PC-9 (cell line): ENCODE results near the gene DNAJB13. TPM values are rescaled to one million over a fixed set of nuclear protein-coding genes. Genes with fewer than 3 reads are reported as not detected.

Experiments used
- BruUV-seq: library from RNA; stranded (reverse); fragments of 400-500 nt; replicated peaks from 2 replicates; lab custom pipeline; 2021; lab: Mats Ljungman, UMichigan
- CTCF ChIA-PET: fragments of 300-600 bp; sonication (Branson Sonifier 250); formaldehyde crosslinking; loops from one replicate; lab custom pipeline; 2022; ENCODE audit warnings: antibody characterized with exemption; lab: Charles Lee
- POLR2A ChIA-PET: fragments of 300-600 bp; sonication (Branson Sonifier 250); formaldehyde crosslinking; loops from one replicate; lab custom pipeline; 2022; ENCODE audit warnings: antibody characterized with exemption; ENCODE audit not compliant: unreplicated experiment; lab: Charles Lee
- DNase-seq, 2 experiments: peaks; one replicate each; pipeline versions ENCODE4 v3.0.0 to v3.0.0-alpha.2; 2015 to 2022; ENCODE audit warnings: mixed read lengths in 1 of 2
- H2AFZ ChIP-seq: fragments of 200-600 bp; sonication (generic); 2 replicates; pipeline ENCODE4 v1.8.1; 2017; ENCODE audit warnings: antibody characterized with exemption
- H3F3A ChIP-seq: fragments of 200-600 bp; sonication (generic); 2 replicates; pipeline ENCODE4 v1.8.1; 2017; ENCODE audit warnings: antibody characterized with exemption, mild to moderate bottlenecking, low read depth; ENCODE audit not compliant: insufficient read depth
- H3K27ac ChIP-seq: fragments of 200-600 bp; sonication (generic); 2 replicates; pipeline ENCODE4 v1.6.1; 2016; ENCODE audit warnings: mixed run types
- H3K27me3 ChIP-seq: fragments of 200-600 bp; sonication (generic); 2 replicates; pipeline ENCODE4 v1.6.1; 2016; ENCODE audit warnings: low read depth, mixed run types; ENCODE audit not compliant: insufficient read depth
- H3K36me3 ChIP-seq: fragments of 200-600 bp; sonication (generic); 2 replicates; pipeline ENCODE4 v1.6.1; 2016; ENCODE audit warnings: low read depth, mixed run types
- H3K4me1 ChIP-seq: fragments of 200-600 bp; sonication (generic); replicated peaks from 2 replicates; pipeline ENCODE4 v1.6.1; 2016; ENCODE audit warnings: mixed run types; ENCODE audit not compliant: insufficient read depth
- H3K4me2 ChIP-seq: fragments of 200-600 bp; sonication (generic); 2 replicates; pipeline ENCODE4 v1.6.1; 2017; ENCODE audit warnings: mixed run types
- H3K4me3 ChIP-seq: fragments of 200-600 bp; sonication (generic); 2 replicates; pipeline ENCODE4 v1.6.1; 2016; ENCODE audit warnings: mixed run types
- H3K79me2 ChIP-seq: fragments of 200-600 bp; sonication (generic); 2 replicates; pipeline ENCODE4 v1.6.1; 2017; ENCODE audit warnings: low read depth, mixed run types
- H3K9me2 ChIP-seq: fragments of 200-600 bp; sonication (generic); 2 replicates; pipeline ENCODE4 v1.8.1; 2017; ENCODE audit warnings: mild to moderate bottlenecking; ENCODE audit not compliant: insufficient read depth
- H3K9me3 ChIP-seq: fragments of 200-600 bp; sonication (generic); 2 replicates; pipeline ENCODE4 v1.8.1; 2016; ENCODE audit warnings: low read depth; ENCODE audit not compliant: insufficient read depth
- H4K20me1 ChIP-seq: fragments of 200-600 bp; sonication (generic); 2 replicates; pipeline ENCODE4 v1.8.1; 2017; ENCODE audit not compliant: insufficient read depth
- EZH2 ChIP-seq: fragments of 200-600 bp; sonication (generic); IDR thresholded peaks from 2 replicates; pipeline ENCODE4 v1.8.0; 2017; ENCODE audit warnings: antibody characterized with exemption, low read depth
- intact Hi-C: fragments of 100-400 bp; cut with micrococcal nuclease; formaldehyde crosslinking; loops from one replicate; pipeline ENCODE4 v1.10.0; 2022; ENCODE audit not compliant: unreplicated experiment
- total RNA-seq: library from RNA; stranded (reverse); gene quantifications from 2 replicates; pipeline ENCODE4 v1.2.3, GENCODE V29; 2021
- TF ChIP-seq, protein P1 (sequence below): fragments of 200-600 bp; sonication (generic); conservative IDR thresholded peaks from 2 replicates; pipeline ENCODE4 v1.6.1; 2017; ENCODE audit warnings: mixed run types, antibody characterized with exemption, mild to moderate bottlenecking, moderate library complexity

The DNAJB13 gene
- total RNA-seq, 1 experiment from 2014 or later: 0.79 TPM

DNA sequence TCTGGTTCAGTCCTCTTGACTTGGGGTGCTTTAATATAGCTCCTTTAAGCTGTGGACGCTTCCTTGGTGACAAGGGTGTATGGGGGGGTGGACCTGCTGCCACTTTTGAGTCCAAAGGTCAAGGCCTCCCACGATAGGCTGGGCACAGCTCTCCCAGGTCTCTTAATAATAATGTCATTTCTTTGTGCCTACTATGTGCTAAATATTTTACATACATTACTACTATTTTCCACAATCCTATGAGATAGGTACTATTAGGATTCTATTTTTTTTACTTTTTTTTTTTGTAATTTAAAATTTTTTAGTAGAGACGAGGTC, 58.4 kb downstream of the DNAJB13 start:
- no peaks in the 10 kb centered on the region for H3K4me1 ChIP-seq
- H2AFZ ChIP-seq: no peak overlapping the region
- no peak overlapping the region for H3K4me3 ChIP-seq
- H3K9me2 ChIP-seq: no peaks in the 10 kb centered on the region
- no peak overlapping the region for H3K4me2 ChIP-seq
- H3K9me3 ChIP-seq: no peaks in the 10 kb centered on the region
- H3K36me3 ChIP-seq: no peaks in the 10 kb centered on the region
- no peak overlapping the region for H3K27ac ChIP-seq
- no peaks in the 10 kb centered on the region for H3K79me2 ChIP-seq
- TF ChIP-seq, protein P1, sequence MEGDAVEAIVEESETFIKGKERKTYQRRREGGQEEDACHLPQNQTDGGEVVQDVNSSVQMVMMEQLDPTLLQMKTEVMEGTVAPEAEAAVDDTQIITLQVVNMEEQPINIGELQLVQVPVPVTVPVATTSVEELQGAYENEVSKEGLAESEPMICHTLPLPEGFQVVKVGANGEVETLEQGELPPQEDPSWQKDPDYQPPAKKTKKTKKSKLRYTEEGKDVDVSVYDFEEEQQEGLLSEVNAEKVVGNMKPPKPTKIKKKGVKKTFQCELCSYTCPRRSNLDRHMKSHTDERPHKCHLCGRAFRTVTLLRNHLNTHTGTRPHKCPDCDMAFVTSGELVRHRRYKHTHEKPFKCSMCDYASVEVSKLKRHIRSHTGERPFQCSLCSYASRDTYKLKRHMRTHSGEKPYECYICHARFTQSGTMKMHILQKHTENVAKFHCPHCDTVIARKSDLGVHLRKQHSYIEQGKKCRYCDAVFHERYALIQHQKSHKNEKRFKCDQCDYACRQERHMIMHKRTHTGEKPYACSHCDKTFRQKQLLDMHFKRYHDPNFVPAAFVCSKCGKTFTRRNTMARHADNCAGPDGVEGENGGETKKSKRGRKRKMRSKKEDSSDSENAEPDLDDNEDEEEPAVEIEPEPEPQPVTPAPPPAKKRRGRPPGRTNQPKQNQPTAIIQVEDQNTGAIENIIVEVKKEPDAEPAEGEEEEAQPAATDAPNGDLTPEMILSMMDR: no peak
- TF ChIP-seq EZH2: no peak
- POLR2A ChIA-PET: no interaction called here
- H3K27me3 ChIP-seq: no peaks in the 10 kb centered on the region
- peaks cover 4% of the 10 kb centered on the region; the same call in 1 of the 2 replicates for H3F3A ChIP-seq
- H4K20me1 ChIP-seq: no peaks in the 10 kb centered on the region
- no peak for DNase-seq
- intact Hi-C loops: no loop called here
- CTCF ChIA-PET: no interaction called here
- BruUV-seq: no TSS peak

DNA sequence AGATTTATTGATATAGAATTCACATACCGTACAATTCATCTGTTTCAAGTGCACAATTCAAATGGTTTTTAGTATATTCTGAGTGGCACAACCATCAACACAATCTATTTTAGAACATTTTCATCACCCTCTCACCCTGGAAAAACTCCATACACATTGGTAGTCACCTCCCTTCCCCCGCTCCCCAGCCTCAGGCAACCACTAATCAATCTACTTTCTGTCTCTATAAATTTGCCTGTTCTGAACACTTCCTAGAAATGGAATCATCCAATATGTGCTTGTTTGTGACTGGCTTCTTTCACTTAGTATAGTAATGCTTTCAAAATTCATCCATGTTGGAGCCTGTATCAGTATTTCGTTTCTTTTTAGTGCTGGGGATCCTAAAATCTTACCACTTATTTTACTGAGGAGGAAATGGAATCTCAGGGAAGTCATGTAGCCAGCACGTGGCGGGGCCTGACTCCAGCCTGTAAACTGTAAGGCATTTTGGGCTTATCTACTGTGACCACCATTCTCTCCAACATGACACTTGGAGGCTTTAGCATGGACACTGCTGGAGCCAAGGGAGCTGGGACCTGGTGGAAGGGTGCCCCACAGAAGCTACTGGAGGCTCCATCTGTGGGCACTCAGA, 59.0 kb downstream of the DNAJB13 start:
- BruUV-seq: no TSS peak
- peaks cover 4% of the 10 kb centered on the region; the same call in 1 of the 2 replicates for H3F3A ChIP-seq
- no peaks in the 10 kb centered on the region for H3K36me3 ChIP-seq
- no peaks in the 10 kb centered on the region for H3K9me3 ChIP-seq
- ChIA-PET POLR2A (no interaction called here), CTCF (no interaction called here)
- H3K27me3 ChIP-seq: no peaks in the 10 kb centered on the region
- H4K20me1 ChIP-seq: no peaks in the 10 kb centered on the region
- H3K9me2 ChIP-seq: no peaks in the 10 kb centered on the region
- no peak for DNase-seq
- no peak overlapping the region for H3K4me3 ChIP-seq
- H3K4me2 ChIP-seq: no peak overlapping the region
- no peak for TF ChIP-seq EZH2
- no peak overlapping the region for H3K27ac ChIP-seq
- H2AFZ ChIP-seq: no peak overlapping the region
- no peaks in the 10 kb centered on the region for H3K4me1 ChIP-seq
- no peaks in the 10 kb centered on the region for H3K79me2 ChIP-seq
- intact Hi-C loops: no loop called here

DNA sequence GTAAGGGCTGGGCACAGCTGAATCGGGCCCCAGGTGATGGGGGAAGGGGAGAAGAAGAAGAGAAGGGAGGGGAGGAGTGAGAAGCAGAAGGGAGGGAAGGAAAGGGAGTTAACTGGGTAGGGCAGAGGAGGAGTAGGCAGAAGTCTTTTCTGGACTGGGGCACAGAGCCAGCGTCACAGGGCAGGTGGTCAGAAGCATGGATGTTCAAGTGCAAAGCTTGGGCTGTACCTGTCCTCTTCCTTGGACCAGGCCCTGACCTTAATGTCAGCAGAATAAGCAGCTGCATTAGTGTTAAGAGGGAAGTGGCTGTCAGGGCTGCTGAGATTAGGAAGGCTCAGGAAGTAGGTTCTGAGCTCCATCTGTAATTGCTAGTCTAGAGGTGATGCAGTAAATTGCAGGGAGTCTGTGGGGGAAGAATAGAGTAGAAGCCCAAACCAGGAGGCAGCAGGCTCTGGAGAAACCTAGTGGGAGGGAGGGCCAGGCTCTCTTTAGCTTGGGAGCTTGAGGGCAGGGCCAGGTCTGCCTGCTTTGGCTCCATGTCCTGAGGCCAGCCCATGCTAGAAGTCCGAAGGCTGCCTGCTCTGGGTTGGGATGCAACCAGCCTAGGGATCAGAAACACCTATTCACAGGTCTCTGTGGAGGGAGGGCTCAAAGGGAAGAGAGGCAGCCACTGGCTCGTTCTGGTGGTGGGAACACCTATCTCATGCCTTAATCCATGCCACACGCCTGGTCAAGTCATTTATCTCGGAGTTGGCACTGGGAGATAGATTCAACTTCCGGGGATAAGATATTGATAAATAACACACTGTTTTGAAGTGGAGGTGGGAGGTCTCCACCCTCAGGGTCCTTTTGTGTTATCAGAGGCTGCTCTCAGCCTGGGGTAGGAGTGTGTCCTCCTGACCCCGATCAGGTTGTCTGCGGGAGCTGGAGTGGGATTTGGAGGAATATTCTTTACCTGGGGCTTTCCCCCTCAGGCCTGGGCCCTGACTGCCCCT, 59.8 kb downstream of the DNAJB13 start:
- Histone ChIP-seq H3K36me3 (no peaks in the 10 kb centered on the region), H3K4me1 (no peaks in the 10 kb centered on the region), H3F3A (peaks cover 4% of the 10 kb centered on the region; the same call in 1 of the 2 replicates), H3K9me2 (no peaks in the 10 kb centered on the region), H3K4me2 (no peak overlapping the region), H3K79me2 (no peaks in the 10 kb centered on the region), H3K27me3 (no peaks in the 10 kb centered on the region), H3K4me3 (no peak overlapping the region), H2AFZ (no peak overlapping the region), H3K27ac (no peak overlapping the region), H3K9me3 (no peaks in the 10 kb centered on the region), H4K20me1 (no peaks in the 10 kb centered on the region)
- no TSS peak for BruUV-seq
- TF ChIP-seq EZH2: no peak
- TF ChIP-seq, protein P1: no peak
- DNase-seq: no peak
- intact Hi-C loops: no loop called here
- ChIA-PET CTCF (no interaction called here), POLR2A (no interaction called here)
